Lower leg skin (tissue), 4 donors: ENCODE results near the gene TCERG1L. TPM values are rescaled to one million over a fixed set of nuclear protein-coding genes. Genes with fewer than 3 reads are reported as not detected.

Experiments used
- DNase-seq, 2 donors: peaks; one replicate each; pipeline ENCODE4 v3.0.0-alpha.2; 2019; ENCODE audit warnings: low spot score in 2 of 2
- H3K4me3 ChIP-seq: fragments of 200-600 bp; sonication (generic); 2 replicates; pipeline ENCODE4 v1.5.1; 2017; ENCODE audit warnings: mild to moderate bottlenecking, low read depth; ENCODE audit not compliant: poor library complexity, severe bottlenecking
- POLR2A ChIP-seq, 2 donors: fragments of 450-650 bp; IDR thresholded peaks; one replicate each; pipeline ENCODE4 v1.6.1; 2016 to 2017; ENCODE audit warnings: antibody characterized with exemption in 2 of 2, mild to moderate bottlenecking in 1 of 2, moderate library complexity in 1 of 2
- WGBS, 2 donors: methylation state at CpG; one replicate each; pipeline ENCODE4 v1.1.5; 2018; 5-methylcytosine and 5-hydroxymethylcytosine counted together
- intact Hi-C: fragments of 100-400 bp; cut with DNase I; formaldehyde crosslinking; loops from one replicate; pipeline ENCODE4 v1.15.0; 2023; ENCODE audit warnings: low total_unique reads
- total RNA-seq, 4 donors: library from RNA; depleted of rRNA; stranded (reverse); fragments of >200 nt; gene quantifications; one replicate each; pipeline ENCODE4 v1.1.0, GENCODE V29; 2016
- TF ChIP-seq, protein P1 (sequence below), 3 donors: fragments of 450-650 bp; IDR thresholded peaks; one replicate each; pipeline ENCODE4 v1.5.1; 2016; ENCODE audit warnings: antibody characterized with exemption in 3 of 3, mild to moderate bottlenecking in 3 of 3, moderate library complexity in 2 of 3

Gene TCERG1L
- total RNA-seq, 4 donors from 2014 or later: 0.57 to 1.1 (median 0.90) TPM

DNA sequence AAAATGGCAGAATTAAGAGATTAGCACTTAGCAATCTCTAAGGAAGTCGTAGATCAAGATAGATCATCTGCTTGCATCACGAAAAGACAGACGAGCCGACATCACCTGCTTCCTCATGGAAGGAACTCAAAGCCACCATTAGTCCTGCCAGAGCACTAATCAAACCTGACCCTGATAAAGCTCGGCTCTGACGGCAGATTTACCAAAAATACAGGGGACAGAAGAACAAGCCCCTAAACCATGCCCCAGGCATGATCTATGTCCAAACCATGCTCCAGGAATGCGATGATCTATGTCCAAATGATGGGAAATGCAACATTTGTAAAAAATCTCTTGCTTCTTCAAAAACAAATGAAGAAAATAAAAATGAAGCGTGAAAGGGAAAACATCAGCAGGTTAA lies 182.8 kb downstream of the TCERG1L start:
- intact Hi-C loops: no loop called here
- no peak overlapping the region for H3K4me3 ChIP-seq
- 83 to 89% methylated on average over 8 of the region's 8 CpGs for WGBS, 2 donors
- no peak for DNase-seq
- no peak for TF ChIP-seq POLR2A (IDR thresholded peaks at IDR 0.05)
- TF ChIP-seq, protein P1, sequence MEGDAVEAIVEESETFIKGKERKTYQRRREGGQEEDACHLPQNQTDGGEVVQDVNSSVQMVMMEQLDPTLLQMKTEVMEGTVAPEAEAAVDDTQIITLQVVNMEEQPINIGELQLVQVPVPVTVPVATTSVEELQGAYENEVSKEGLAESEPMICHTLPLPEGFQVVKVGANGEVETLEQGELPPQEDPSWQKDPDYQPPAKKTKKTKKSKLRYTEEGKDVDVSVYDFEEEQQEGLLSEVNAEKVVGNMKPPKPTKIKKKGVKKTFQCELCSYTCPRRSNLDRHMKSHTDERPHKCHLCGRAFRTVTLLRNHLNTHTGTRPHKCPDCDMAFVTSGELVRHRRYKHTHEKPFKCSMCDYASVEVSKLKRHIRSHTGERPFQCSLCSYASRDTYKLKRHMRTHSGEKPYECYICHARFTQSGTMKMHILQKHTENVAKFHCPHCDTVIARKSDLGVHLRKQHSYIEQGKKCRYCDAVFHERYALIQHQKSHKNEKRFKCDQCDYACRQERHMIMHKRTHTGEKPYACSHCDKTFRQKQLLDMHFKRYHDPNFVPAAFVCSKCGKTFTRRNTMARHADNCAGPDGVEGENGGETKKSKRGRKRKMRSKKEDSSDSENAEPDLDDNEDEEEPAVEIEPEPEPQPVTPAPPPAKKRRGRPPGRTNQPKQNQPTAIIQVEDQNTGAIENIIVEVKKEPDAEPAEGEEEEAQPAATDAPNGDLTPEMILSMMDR (IDR thresholded peaks at IDR 0.05): no peak

DNA sequence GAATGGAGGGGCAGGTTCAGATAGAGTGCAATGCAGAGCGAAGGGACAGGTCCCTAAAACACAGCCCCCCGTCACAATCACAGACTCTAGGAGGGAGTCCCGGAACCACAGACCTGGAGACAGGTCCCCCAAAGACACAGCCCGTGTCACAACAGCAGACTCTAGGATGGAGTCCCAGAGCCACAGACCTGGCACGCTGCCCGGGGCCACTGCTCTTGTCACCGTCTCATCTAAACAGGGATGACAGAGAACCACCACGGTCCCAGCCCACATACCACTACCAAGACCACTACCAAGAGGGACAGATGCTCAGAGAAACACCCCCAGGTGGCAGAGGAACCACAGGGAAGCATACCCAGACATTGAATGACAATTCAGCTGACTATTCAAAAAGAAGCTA lies 183.9 kb downstream of the TCERG1L start:
- H3K4me3 ChIP-seq: no peak overlapping the region
- 83% methylated on average over 8 of the region's 8 CpGs for WGBS, 2 donors
- no peak for DNase-seq
- intact Hi-C loops: no loop called here
- no peak for TF ChIP-seq POLR2A (IDR thresholded peaks at IDR 0.05)
- TF ChIP-seq, protein P1 (IDR thresholded peaks at IDR 0.05): no peak

DNA sequence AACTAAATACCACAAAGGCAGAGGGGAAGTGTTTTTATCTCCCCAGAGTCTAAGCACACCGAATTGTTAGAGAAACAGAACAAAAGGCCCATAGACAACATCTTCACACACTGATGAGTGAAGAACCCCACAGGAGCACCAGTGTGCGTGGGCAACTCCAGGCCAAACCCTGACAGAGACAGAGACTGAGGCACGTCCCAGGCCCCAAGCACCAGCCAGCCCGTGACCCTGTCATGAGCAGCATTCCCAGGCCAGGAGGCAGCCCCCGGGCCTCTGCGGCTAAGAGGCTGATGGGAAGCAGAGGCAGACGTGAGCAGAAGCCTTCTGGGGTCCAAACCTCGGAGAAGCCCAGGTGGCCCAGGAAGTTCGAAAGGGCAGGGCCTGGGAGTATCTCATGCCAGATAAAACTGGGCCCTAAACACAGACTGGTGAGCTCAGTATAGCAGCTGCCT lies 184.4 kb downstream of the TCERG1L start:
- TF ChIP-seq POLR2A (IDR thresholded peaks at IDR 0.05): no peak
- TF ChIP-seq, protein P1 (IDR thresholded peaks at IDR 0.05): no peak
- DNase-seq: no peak
- intact Hi-C loops: no loop called here
- 66 to 73% methylated on average over 9 of the region's 9 CpGs for WGBS, 2 donors
- no peak overlapping the region for H3K4me3 ChIP-seq

DNA sequence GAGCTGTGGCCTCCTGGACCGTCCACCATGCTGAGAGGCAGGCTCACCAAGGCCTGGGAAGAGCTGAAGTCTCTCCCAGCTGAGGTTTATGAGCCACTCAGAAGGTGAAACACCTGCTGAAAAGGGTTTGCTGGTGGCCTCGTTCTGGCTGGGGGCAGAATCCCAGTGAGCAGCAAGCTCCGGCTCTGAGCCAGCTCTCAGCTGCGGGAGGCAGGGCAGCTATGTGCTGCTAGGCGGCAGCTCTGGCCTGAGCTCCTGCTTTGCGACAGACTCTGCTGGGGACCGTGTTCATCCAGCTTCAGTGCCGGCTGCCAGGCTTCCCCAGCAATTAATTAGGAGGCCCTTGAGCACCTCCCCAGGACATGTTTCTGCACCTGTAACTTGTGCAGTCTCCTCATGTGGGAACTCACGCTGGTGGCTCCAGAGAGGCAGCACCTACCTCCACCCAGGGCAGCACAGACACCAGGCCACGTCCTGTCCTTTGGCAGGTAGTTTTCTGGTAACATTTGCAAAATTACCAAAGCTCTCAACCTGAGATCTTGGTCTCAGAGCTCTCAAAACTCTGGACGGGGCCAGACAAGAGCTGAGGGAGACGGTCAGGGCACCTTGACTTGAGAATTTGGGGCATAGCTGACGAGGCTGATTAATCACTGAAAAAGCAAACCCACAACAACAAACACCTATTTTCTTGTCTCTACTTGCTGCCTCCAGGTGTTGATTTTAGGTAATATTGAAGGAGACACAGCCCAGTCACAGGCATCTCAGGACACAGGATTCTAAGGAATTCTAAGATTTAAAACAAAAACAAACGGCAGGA lies 185.0 kb downstream of the TCERG1L start:
- no peak overlapping the region for H3K4me3 ChIP-seq
- WGBS, 2 donors: 39 to 58% methylated on average over 14 of the region's 14 CpGs
- intact Hi-C loops: no loop called here
- TF ChIP-seq POLR2A (IDR thresholded peaks at IDR 0.05): no peak
- TF ChIP-seq, protein P1 (IDR thresholded peaks at IDR 0.05): no peak
- no peak for DNase-seq

DNA sequence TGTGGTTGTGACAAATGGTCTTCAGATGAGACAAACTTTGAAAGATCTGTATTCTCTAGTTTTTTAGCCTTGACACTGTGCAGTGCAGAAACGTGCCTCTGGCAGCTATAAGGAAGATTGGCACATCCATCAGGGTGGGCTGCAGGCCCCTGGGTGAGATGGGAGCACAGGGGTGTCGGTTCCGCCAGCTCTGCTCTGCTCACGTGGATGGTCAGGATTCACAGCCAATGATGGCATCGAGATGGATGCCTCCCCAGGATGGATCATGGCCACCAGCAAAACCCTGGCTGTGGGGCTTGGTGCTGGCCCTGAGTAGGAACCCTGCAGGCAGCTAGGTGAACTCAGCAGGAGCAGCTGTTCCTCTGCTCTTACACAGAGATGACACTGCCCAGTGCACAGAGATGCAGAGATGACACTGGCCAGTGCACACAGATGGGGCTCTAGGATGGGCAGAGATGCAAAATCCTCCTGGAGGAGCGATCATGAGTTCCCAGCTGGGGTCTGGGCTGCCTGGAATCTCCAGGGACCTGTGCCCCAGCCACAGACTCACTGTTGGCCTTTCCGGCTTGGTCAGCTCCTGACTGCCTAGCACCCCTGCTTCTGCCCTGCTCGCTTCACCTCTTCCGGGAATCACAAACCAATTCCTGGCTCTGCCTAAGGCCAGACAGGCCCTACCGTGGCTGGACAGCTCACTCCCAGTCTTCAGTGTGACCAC lies 185.9 kb downstream of the TCERG1L start:
- TF ChIP-seq POLR2A (IDR thresholded peaks at IDR 0.05): no peak
- TF ChIP-seq, protein P1 (IDR thresholded peaks at IDR 0.05): no peak
- H3K4me3 ChIP-seq: no peak overlapping the region
- no peak for DNase-seq
- WGBS, 2 donors: 76 to 79% methylated on average over 10 of the region's 10 CpGs
- intact Hi-C loops: no loop called here
